ENCODE results near the gene MMP21.
A peak's percentile ranks its signal among the peaks of the same experiment; 100 is the strongest.

MMP21 gene

DNA sequence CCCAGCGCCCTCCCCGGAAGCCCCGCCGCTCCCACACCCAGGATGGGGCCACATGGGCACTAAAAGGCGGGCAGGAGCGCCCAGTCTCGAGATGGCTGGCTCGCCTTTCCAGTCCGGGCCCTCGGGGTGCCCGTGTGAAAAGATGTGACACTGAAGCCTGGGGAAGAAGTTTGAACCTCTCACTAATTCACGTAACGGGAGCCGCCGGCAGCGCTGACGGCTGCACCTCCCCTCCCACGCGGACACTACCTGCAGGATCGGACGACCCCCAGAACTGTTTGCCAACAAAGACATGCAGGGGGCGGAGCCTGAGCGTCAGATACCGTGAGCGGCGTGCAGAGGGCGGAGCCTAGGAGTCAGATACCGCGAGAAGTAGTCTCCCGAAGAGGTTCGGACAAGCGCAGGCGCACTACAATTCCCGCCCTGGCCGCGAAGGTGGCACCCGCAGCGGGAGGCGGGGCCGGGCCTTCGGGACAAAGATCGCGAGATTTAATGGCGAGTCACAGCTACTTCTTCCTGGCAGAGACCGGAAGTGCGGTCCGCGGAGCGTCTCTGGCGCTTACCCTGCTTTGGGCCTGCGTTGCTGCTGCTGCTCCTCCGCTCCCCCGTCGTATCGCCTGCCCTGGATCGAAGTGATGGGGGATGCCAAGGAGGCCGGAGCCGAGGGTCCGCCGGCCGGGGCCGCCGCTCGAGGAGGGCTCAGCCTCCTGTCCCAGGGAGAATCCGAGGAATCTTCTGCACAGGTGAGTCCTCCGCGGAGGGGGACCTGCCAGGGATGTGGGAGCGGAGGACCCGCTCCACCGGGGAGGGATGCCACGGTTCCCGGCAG is 56.2 kb downstream of the MMP21 start, which contains the start of gene EDRF1:
Gene EDRF1, plus strand, starts transcription at position 537 of the 829 bp plus-strand sequence. Its CDS starts 99 bp downstream, at position 636.
- Mint-ChIP-seq H3K36me3 (ENCODE audit: low read depth) (peaks cover 31% of the 10 kb centered on the region), H3K27me3 (no peaks in the 10 kb centered on the region)

More for the DNA sequence above, 56.2 kb downstream of the MMP21 start, which contains the start of gene EDRF1:
- H3K4me3 Mint-ChIP-seq, result peak within 1 kb of the TSS; percentile 96
- H3K9me3 Mint-ChIP-seq, result no peaks in the 10 kb centered on the region
- peaks cover 31% of the 10 kb centered on the region for H3K4me1 Mint-ChIP-seq
- ATAC-seq, result peak; percentile 96
- peak within 1 kb of the TSS; percentile 98 for H3K27ac Mint-ChIP-seq
- peak; percentile 98 for DNase-seq
